Natural killer cell treated with Interleukin-12 subunit alpha and Interleukin-12 subunit beta and Interleukin-15 and Interleukin-18, amount 100 ng/mL, for 72 hours (primary cell): Measurements from ENCODE around the gene MGAT5. TPM values are rescaled to one million over a fixed set of nuclear protein-coding genes. Genes with fewer than 3 reads are reported as not detected.
A peak's percentile ranks its signal among the peaks of the same experiment; 100 is the strongest.

Source experiments
- ATAC-seq, 2 donors: fragments of 150-1000 bp; cut with Tn5 transposase in 1 of 2; sonication (Bioruptor Pico), chemical (Tn5 transposase) in 1 of 2; 2 replicates each; pipeline ENCODE4 v1.10.0; 2021
- DNase-seq: peaks from one replicate; pipeline ENCODE4 v3.0.0; 2022; ENCODE audit warnings: low spot score
- H3K27ac Mint-ChIP-seq, 2 donors: 1 replicate in 1 of 2; 2 replicates in 1 of 2; pipeline ENCODE4 v1.8.0; 2022; ENCODE audit warnings: mixed read lengths in 2 of 2, mild to moderate bottlenecking in 1 of 2, moderate library complexity in 1 of 2
- H3K27me3 Mint-ChIP-seq, 2 donors: 1 replicate in 1 of 2; 2 replicates in 1 of 2; pipeline ENCODE4 v1.8.0; 2022; ENCODE audit warnings: mixed read lengths in 2 of 2
- H3K36me3 Mint-ChIP-seq: one replicate; pipeline ENCODE4 v1.8.0; 2022; ENCODE audit warnings: mixed read lengths
- H3K4me1 Mint-ChIP-seq, 2 donors: 1 replicate in 1 of 2; 2 replicates in 1 of 2; pipeline ENCODE4 v1.8.0; 2022; ENCODE audit warnings: low read depth in 2 of 2, mixed read lengths in 2 of 2, mild to moderate bottlenecking in 1 of 2
- H3K4me3 Mint-ChIP-seq: one replicate; pipeline ENCODE4 v1.8.0; 2022; ENCODE audit warnings: mixed read lengths
- H3K9me3 Mint-ChIP-seq: 2 replicates; pipeline ENCODE4 v1.8.0; 2022; ENCODE audit warnings: mixed read lengths
- total RNA-seq, 2 donors: library from RNA; stranded (reverse); gene quantifications; one replicate each; pipeline ENCODE4 v1.2.3, GENCODE V29; 2022

The MGAT5 gene
- total RNA-seq, 2 donors from 2014 or later = 58.1 to 99.5 TPM

DNA sequence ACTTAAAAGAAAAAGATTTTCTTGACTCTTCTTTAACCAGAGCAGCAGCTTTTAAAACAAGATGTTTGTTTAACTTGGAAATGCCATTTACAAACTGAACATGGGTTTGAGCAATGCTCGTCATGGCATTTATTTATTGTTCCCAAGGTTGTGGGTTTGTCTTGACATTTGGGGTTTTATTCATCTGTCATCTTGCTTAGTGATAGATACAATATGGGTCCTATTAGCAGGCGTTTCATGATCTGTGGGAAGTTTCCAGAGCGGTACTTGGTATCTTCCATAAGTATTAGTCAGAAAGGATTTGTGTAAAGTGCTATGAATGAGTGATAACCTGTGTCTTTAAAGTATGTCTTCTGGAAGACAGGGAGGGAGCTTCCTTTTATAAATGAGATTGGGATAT is 29.9 kb upstream of the MGAT5 start:
- H3K27ac Mint-ChIP-seq = no peak overlapping the region
- ATAC-seq = no peak
- peaks cover 35 to 60% of the 10 kb centered on the region in 2 donors for H3K4me1 Mint-ChIP-seq
- DNase-seq = no peak
- H3K9me3 Mint-ChIP-seq = no peaks in the 10 kb centered on the region
- no peaks in the 10 kb centered on the region for H3K27me3 Mint-ChIP-seq
- H3K36me3 Mint-ChIP-seq = peaks cover 13% of the 10 kb centered on the region
- no peak overlapping the region for H3K4me3 Mint-ChIP-seq

DNA sequence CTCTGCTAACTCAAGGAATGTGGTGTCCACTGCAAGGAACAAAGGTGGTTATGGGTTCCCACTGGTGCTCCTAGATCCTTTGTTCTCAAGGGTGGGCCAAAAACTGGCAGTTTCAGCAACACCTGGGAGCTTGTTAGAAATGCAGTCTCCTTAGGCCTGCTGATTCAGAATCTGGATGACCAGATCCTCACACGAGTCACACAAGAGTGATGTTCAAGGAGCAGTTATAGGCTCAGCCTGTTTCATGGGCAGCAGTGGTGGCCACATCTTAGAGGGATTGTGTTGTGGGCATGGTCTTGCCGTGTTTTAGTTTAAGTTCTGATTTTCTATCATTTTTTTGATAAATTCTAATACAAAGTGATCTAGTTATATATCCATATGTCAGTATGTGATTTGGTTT is 28.7 kb upstream of the MGAT5 start:
- Mint-ChIP-seq H3K36me3 (peaks cover 18% of the 10 kb centered on the region), H3K27me3 (no peaks in the 10 kb centered on the region), H3K9me3 (no peaks in the 10 kb centered on the region), H3K4me1 (peaks cover 32 to 53% of the 10 kb centered on the region in 2 donors), H3K4me3 (no peak overlapping the region), H3K27ac (no peak overlapping the region)
- DNase-seq (no peak), ATAC-seq (no peak)

DNA sequence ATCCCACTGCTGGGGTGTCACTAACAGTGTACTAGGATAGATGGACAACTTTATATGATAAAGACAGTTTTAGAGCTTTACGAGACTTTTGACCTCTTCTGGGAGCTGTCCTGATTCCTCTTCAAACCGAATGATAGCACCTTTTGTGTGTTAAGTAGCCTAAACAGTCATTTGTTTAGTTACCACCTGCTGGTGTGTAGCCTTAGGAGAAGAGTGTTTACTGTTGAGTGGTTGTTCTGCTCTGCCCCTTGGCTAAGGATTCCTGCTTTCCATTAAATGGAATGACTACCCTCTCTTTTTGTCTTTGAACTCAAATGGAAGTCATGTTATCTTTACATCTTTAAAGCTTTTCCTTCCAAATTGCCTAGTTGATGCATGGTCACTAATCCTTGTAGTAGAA is 28.0 kb upstream of the MGAT5 start:
- no peak overlapping the region for H3K4me3 Mint-ChIP-seq
- no peak for DNase-seq
- H3K9me3 Mint-ChIP-seq = no peaks in the 10 kb centered on the region
- H3K27ac Mint-ChIP-seq = no peak overlapping the region
- ATAC-seq = no peak
- peaks cover 18% of the 10 kb centered on the region for H3K36me3 Mint-ChIP-seq
- no peaks in the 10 kb centered on the region for H3K27me3 Mint-ChIP-seq
- H3K4me1 Mint-ChIP-seq = peaks cover 28 to 49% of the 10 kb centered on the region in 2 donors

DNA sequence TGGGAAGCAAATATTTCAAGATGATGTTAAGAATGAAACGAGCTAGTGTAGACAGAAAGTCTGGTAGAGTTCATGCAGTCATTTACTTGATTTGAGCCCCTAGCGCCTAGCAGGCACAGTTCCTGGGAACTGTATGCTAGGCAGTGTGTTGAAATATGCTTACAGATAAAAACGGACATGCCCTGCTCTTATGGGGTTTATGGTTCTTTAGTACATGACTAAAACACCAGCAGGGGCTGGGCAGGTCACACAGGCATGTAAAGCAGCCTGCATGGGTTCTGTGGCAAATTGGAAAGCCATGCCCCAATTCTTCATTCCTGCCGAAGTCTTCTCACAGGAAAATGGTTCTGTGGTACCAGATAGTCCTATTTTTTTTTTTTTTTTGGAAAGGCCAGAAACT is 27.3 kb upstream of the MGAT5 start:
- Mint-ChIP-seq H3K4me1 (peaks cover 31 to 47% of the 10 kb centered on the region in 2 donors), H3K9me3 (no peaks in the 10 kb centered on the region), H3K4me3 (no peak overlapping the region), H3K27me3 (no peaks in the 10 kb centered on the region), H3K27ac (no peak overlapping the region), H3K36me3 (peaks cover 18% of the 10 kb centered on the region)
- ATAC-seq = no peak
- DNase-seq = no peak

DNA sequence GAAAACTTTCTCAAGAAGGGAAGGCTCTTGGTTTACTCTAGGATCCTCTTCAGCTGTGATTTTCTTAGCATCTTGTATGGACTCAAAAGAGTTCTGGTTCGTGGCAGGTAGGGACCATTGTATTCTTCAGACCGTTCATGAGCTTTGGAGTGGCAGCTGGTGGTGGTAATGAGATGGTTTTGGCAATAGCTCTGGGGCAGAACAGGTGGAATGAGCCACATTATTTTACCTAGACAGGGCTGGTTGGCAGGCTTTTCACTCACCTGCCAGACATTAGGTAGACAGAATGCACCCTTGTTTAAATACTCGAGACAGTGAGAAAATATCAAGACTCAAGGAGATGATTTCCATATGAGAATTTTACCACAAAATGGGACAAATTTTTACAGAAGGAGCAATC is 26.2 kb upstream of the MGAT5 start:
- H3K27me3 Mint-ChIP-seq = no peaks in the 10 kb centered on the region
- peak overlapping the region in 1 of 2 donors; percentile 25 for H3K27ac Mint-ChIP-seq
- peaks cover 4% of the 10 kb centered on the region for H3K9me3 Mint-ChIP-seq
- DNase-seq = no peak
- H3K4me1 Mint-ChIP-seq = peaks cover 41 to 56% of the 10 kb centered on the region in 2 donors
- no peak for ATAC-seq
- peaks cover 22% of the 10 kb centered on the region for H3K36me3 Mint-ChIP-seq
- H3K4me3 Mint-ChIP-seq = no peak overlapping the region

DNA sequence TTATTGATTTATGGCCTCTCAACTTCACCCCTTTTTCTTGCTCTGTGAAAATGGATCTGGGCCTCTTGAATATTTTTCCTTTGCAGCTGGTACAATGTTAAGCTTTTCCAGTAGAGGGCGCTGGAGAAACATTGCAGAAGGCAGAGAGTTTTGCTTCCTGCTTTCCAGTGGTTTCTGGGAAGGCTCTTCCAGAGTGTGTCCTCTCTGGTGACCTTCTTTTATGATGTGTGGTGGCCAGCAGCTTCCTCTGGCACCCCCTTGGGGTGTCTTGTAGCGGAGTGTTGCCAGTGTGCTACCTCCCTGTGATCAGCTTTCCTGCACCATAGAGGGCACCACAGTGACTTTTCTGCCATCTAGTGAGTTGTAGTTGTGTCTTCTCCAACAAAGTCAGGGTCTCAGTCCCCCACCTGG is 25.4 kb upstream of the MGAT5 start:
- Mint-ChIP-seq H3K36me3 (peaks cover 22% of the 10 kb centered on the region), H3K27ac (peak overlapping the region in 1 of 2 donors; percentile 34), H3K4me3 (no peak overlapping the region), H3K9me3 (peaks cover 4% of the 10 kb centered on the region), H3K4me1 (peaks cover 50 to 65% of the 10 kb centered on the region in 2 donors), H3K27me3 (no peaks in the 10 kb centered on the region)
- ATAC-seq = no peak
- no peak for DNase-seq

DNA sequence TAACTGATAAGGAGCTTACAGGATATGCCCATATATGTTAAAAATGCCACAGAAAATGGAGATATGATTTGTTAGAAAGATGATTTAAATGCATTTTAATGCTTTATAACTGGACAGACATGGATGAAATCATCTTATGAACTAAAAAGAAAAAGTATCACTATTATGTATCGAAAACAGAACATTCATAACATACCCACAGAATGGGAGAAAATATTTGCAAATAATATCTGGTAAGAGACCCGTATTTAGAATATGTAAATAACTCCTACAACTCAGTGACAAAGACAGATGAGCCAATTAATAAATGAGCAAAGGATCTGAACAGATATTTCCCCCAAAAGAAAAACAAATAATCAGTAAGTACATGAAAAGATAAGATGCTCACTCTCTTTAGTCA is 24.3 kb upstream of the MGAT5 start:
- Mint-ChIP-seq H3K36me3 (peaks cover 22% of the 10 kb centered on the region), H3K27me3 (no peaks in the 10 kb centered on the region), H3K4me1 (peaks cover 60 to 69% of the 10 kb centered on the region in 2 donors), H3K27ac (peak overlapping the region in 1 of 2 donors; percentile 38), H3K4me3 (no peak overlapping the region), H3K9me3 (peaks cover 4% of the 10 kb centered on the region)
- ATAC-seq (no peak), DNase-seq (no peak)

DNA sequence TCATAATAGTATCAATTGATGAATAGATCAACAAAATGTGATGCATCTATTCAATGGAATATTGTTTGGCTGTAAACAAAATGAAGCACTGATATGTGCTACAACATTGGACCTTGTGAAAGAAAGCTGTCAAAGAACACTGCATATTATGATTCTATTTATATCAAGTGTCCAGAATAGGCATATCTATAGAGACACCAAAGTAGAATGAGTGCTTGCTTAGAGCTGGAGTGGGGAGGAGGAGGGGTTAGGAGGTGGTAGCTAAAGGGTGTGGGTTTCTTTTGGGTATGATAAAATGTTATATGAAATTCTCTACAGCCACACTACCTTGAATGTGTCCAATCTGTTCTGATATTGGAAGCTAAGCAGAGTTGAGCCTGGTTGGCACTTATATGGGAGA is 23.0 kb upstream of the MGAT5 start:
- ATAC-seq = no peak
- no peak overlapping the region for H3K4me3 Mint-ChIP-seq

DNA sequence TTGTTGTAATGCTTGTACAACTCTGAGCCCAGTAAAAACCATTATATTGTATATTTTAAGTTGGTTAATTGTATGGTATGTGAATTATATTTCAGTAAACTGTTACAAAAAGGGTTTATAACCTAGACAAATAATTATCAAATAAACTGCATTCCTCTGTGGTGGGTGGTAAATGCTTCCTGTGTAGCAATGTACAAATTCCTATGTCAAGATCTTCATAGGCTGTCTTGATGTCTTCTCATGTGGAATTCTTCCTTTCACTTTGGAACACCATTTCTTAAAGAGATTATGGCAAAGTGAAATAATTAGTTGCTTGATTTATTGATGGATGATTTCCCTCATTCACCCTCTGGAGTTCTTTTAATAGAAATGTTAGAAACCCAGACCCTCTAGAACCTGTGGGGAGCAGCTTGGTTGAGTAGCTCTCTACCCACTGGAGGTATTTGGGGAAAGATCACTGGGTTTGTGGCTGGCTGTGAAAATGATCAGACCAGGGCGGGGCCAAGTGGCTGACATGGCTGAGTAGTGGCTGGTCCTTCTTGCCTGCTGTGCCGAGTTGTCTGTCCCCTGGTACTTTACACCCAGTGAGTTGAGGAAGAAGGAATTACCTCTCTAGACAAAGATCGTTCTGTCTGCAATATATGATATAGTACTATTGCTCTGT is 22.4 kb upstream of the MGAT5 start:
- peaks cover 76% of the 10 kb centered on the region in 2 donors for H3K4me1 Mint-ChIP-seq
- peak overlapping the region; percentile 80 for H3K4me3 Mint-ChIP-seq
- peaks cover 4% of the 10 kb centered on the region for H3K9me3 Mint-ChIP-seq
- peak overlapping the region; percentile 82 to 91 for H3K27ac Mint-ChIP-seq
- no peaks in the 10 kb centered on the region for H3K27me3 Mint-ChIP-seq
- ATAC-seq (no peak), DNase-seq (no peak)
- H3K36me3 Mint-ChIP-seq = peaks cover 22% of the 10 kb centered on the region

More for the DNA sequence above, 23.0 kb upstream of the MGAT5 start:
- peaks cover 72 to 76% of the 10 kb centered on the region in 2 donors for H3K4me1 Mint-ChIP-seq
- no peak for DNase-seq
- H3K27me3 Mint-ChIP-seq = no peaks in the 10 kb centered on the region
- H3K36me3 Mint-ChIP-seq = peaks cover 22% of the 10 kb centered on the region
- peaks cover 4% of the 10 kb centered on the region for H3K9me3 Mint-ChIP-seq
- H3K27ac Mint-ChIP-seq = peak overlapping the region; percentile 82 to 91

DNA sequence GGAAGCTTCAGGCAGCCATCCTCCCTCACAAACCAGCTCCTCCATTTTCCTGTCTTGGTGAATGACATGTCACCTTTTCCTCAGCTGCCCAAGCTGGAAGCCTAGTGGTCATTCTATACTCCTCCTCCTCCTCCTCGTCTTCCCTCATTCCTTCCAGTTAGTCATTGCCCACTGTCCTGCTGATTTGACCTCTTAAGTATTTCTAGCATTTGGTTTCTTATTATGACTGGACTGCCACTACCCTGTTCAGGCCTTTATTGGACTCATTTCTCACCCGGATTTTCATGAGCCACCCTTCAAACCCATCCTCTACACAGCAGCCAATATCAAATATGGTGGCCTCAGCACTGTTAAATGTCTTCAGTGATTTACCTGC is 21.9 kb upstream of the MGAT5 start:
- no peak for DNase-seq
- H3K9me3 Mint-ChIP-seq = peaks cover 4% of the 10 kb centered on the region
- H3K4me1 Mint-ChIP-seq = peaks cover 79 to 82% of the 10 kb centered on the region in 2 donors
- H3K27me3 Mint-ChIP-seq = no peaks in the 10 kb centered on the region
- ATAC-seq = peak; percentile 50 to 52
- H3K4me3 Mint-ChIP-seq = peak overlapping the region; percentile 80
- peaks cover 22% of the 10 kb centered on the region for H3K36me3 Mint-ChIP-seq
- peak overlapping the region; percentile 82 to 91 for H3K27ac Mint-ChIP-seq

DNA sequence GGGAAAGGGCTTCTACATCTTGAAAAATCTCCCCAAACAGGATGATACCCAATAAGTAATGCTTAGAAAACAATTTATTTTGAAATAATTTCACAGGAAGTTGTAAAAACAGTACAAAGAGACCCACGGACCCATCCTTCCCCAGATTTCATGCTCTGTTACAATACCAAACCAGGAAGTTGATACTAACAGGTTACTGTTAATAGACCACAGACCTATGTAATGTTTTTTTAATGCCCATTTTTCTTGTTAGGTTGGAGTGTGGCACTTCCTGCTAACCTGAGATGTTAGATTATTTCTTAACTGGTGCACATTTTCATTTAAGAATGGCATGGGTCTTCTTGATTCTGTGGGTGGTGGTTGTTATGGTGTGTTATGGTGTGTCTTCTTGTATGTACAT is 21.4 kb upstream of the MGAT5 start:
- H3K4me3 Mint-ChIP-seq = peak overlapping the region; percentile 80
- H3K4me1 Mint-ChIP-seq = peaks cover 77 to 81% of the 10 kb centered on the region in 2 donors
- peaks cover 4% of the 10 kb centered on the region for H3K9me3 Mint-ChIP-seq
- peaks cover 21% of the 10 kb centered on the region for H3K36me3 Mint-ChIP-seq
- H3K27ac Mint-ChIP-seq = peak overlapping the region; percentile 82 to 91
- DNase-seq = no peak
- ATAC-seq = peak; percentile 72 to 78
- no peaks in the 10 kb centered on the region for H3K27me3 Mint-ChIP-seq

DNA sequence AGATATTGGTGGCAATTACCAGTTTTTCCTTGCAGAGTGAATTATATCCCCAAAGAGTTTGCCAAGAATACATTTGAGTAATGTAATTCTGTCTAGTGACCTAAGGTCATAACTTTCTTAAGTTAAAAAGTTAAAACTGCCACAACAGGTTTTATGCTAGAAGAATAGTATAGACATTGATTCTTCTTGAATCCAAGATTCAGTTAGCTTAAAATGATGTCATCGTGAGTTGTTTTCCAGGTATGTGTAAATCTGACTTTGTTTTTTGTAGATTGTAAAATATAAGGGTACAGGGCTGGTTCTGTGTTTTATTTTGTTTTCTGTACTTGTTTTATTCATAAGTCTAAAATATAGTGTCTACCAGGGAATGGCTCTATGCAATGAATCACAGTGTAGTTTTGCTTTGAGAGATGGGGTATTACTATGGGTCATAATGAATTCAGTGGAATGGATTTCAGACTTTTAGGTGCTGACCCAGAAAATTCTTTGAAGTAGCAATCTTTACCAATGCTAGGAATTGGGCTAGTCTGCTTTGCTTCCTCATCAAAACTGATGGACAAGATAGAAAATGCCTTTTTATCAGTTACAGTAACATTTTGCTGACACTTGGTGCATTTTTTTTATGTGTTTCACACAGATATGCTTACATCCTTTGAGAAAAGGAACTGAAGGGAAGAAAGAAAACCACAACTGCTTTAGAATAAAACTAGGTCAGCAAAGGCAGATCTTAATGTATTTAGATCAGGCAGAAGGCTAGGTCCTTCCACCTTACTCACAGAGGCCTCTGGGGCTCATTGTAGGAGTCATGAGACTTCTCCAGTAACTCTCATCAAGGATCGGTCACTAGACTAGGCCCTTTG is 20.8 kb upstream of the MGAT5 start:
- DNase-seq = no peak
- Mint-ChIP-seq H3K27ac (peak overlapping the region; percentile 82 to 91), H3K4me1 (peaks cover 74 to 80% of the 10 kb centered on the region in 2 donors), H3K4me3 (peak overlapping the region; percentile 80), H3K27me3 (no peaks in the 10 kb centered on the region), H3K36me3 (peaks cover 15% of the 10 kb centered on the region), H3K9me3 (peaks cover 4% of the 10 kb centered on the region)
- peak; percentile 83 to 89 for ATAC-seq

DNA sequence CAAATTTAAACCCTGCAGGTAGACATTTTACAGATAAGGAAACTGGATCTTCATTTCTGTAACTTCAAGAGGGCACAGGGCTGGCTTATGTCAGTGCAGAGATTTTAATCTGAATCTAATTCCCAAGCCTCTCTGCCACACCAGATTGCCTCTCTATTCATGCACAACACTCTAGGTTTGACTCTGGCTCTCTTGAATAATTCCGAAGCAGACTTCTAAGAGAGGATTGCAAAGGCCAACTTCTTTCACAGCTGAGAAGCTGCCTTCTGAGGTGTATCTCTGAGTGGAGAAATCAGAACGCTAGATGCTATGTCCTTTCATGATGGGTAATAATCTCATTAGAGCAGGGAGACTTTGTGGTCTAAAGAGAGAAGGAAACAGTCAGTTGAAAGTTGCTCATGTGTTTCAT is 20.1 kb upstream of the MGAT5 start:
- ATAC-seq = no peak
- Mint-ChIP-seq H3K36me3 (peaks cover 11% of the 10 kb centered on the region), H3K4me3 (peak overlapping the region; percentile 80), H3K27ac (peak overlapping the region; percentile 82 to 91), H3K9me3 (peaks cover 4% of the 10 kb centered on the region), H3K27me3 (no peaks in the 10 kb centered on the region), H3K4me1 (peaks cover 74 to 76% of the 10 kb centered on the region in 2 donors)
- no peak for DNase-seq

DNA sequence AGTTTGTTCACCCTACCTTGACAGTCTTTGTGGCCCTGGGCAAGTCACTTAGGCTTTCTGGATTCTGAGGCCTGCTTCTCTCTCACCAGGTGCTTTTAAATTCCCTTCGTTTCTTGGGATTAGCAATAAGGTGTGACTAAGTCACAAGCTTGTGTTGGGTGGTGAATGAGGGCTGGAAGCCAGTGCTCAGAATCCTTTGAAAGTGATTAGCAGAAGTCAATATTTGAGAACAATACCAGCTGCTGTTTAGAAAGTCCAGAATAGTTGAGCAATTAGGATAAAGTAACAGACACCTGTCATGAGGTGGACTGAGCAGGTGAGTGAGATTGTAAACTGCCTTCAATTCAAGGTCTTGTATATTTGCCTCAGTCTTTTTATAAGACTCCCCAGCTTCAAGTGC is 19.3 kb upstream of the MGAT5 start:
- Mint-ChIP-seq H3K9me3 (peaks cover 4% of the 10 kb centered on the region), H3K36me3 (peaks cover 7% of the 10 kb centered on the region), H3K4me1 (peaks cover 73 to 74% of the 10 kb centered on the region in 2 donors), H3K27me3 (no peaks in the 10 kb centered on the region), H3K4me3 (peak overlapping the region; percentile 80), H3K27ac (peak overlapping the region; percentile 82 to 91)
- ATAC-seq (no peak), DNase-seq (no peak)
